ENCODE results near the gene CCDC157. TPM values are rescaled to one million over a fixed set of nuclear protein-coding genes. Genes with fewer than 3 reads are reported as not detected.

CCDC157 gene
- total RNA-seq, 2 donors from 2014 or later, result 6.1 to 7.2 TPM

- H3K4me1 Mint-ChIP-seq, result peaks cover 11% of the 10 kb centered on the region
- Histone ChIP-seq H3K9me3 (ENCODE audit: control insufficient read depth, low read length) (no peaks in the 10 kb centered on the region), H3K9ac (ENCODE audit: extremely low read depth, low read length, poor library complexity, severe bottlenecking) (no peak overlapping the region), H3K36me3 (ENCODE audit: control insufficient read depth, insufficient read depth, low read length) (peaks cover 8% of the 10 kb centered on the region), H3K4me1 (ENCODE audit: control insufficient read depth, insufficient read depth, low read length) (no peaks in the 10 kb centered on the region), H3K27ac (ENCODE audit: low read depth, low read length) (no peak overlapping the region), H3K27me3 (ENCODE audit: control insufficient read depth, insufficient read depth, low read length, poor library complexity, severe bottlenecking) (no peaks in the 10 kb centered on the region), H3K4me3 (ENCODE audit: low read length) (no peak overlapping the region)
- peak overlapping the region; percentile 66 for H3K27ac Mint-ChIP-seq
- no peaks in the 10 kb centered on the region for H3K9me3 Mint-ChIP-seq
- H3K27me3 Mint-ChIP-seq (ENCODE audit: insufficient read depth), result no peaks in the 10 kb centered on the region
- 94 to 97% methylated on average over 18 of the region's 18 CpGs for WGBS, 2 experiments (ENCODE audit: insufficient coverage in 1 of 2, insufficient read length in 1 of 2)
- H3K36me3 Mint-ChIP-seq (ENCODE audit: low read depth), result peaks cover 10% of the 10 kb centered on the region
- TF ChIP-seq CTCF (conservative IDR thresholded peaks at IDR 0.05), result no peak
- no peak overlapping the region for H3K4me3 Mint-ChIP-seq
- DNase-seq, result no peak
Measured at GRCh38 chr22:30365891-30366290, 9.1 kb downstream of the CCDC157 start.

GRCh38 chr22:30368420-30368819 lies 11.6 kb downstream of the CCDC157 start:
- no peaks in the 10 kb centered on the region for H3K4me1 Mint-ChIP-seq
- Histone ChIP-seq H3K36me3 (ENCODE audit: control insufficient read depth, insufficient read depth, low read length) (peaks cover 8% of the 10 kb centered on the region), H3K4me1 (ENCODE audit: control insufficient read depth, insufficient read depth, low read length) (no peaks in the 10 kb centered on the region), H3K9ac (ENCODE audit: extremely low read depth, low read length, poor library complexity, severe bottlenecking) (no peak overlapping the region), H3K27ac (ENCODE audit: low read depth, low read length) (no peak overlapping the region), H3K27me3 (ENCODE audit: control insufficient read depth, insufficient read depth, low read length, poor library complexity, severe bottlenecking) (no peaks in the 10 kb centered on the region), H3K9me3 (ENCODE audit: control insufficient read depth, low read length) (no peaks in the 10 kb centered on the region), H3K4me3 (ENCODE audit: low read length) (no peak overlapping the region)
- TF ChIP-seq CTCF (conservative IDR thresholded peaks at IDR 0.05), result no peak
- WGBS, 2 experiments (ENCODE audit: insufficient coverage in 1 of 2, insufficient read length in 1 of 2), result 91 to 95% methylated on average over 8 to 9 of the region's 9 CpGs
- H3K9me3 Mint-ChIP-seq, result no peaks in the 10 kb centered on the region
- H3K27ac Mint-ChIP-seq, result peak overlapping the region; percentile 50
- no peaks in the 10 kb centered on the region for H3K27me3 Mint-ChIP-seq (ENCODE audit: insufficient read depth)
- H3K4me3 Mint-ChIP-seq, result no peak overlapping the region
- DNase-seq, result no peak
- H3K36me3 Mint-ChIP-seq (ENCODE audit: low read depth), result peaks cover 9% of the 10 kb centered on the region

GRCh38 chr22:30370641-30371230 lies 13.9 kb downstream of the CCDC157 start:
- Mint-ChIP-seq H3K27me3 (ENCODE audit: insufficient read depth) (no peaks in the 10 kb centered on the region), H3K27ac (no peak overlapping the region), H3K4me3 (no peak overlapping the region), H3K4me1 (no peaks in the 10 kb centered on the region), H3K9me3 (no peaks in the 10 kb centered on the region), H3K36me3 (ENCODE audit: low read depth) (peaks cover 13% of the 10 kb centered on the region)
- Histone ChIP-seq H3K27me3 (ENCODE audit: control insufficient read depth, insufficient read depth, low read length, poor library complexity, severe bottlenecking) (no peaks in the 10 kb centered on the region), H3K27ac (ENCODE audit: low read depth, low read length) (peak overlapping the region; percentile 57), H3K4me3 (ENCODE audit: low read length) (no peak overlapping the region), H3K9ac (ENCODE audit: extremely low read depth, low read length, poor library complexity, severe bottlenecking) (no peak overlapping the region), H3K9me3 (ENCODE audit: control insufficient read depth, low read length) (no peaks in the 10 kb centered on the region), H3K4me1 (ENCODE audit: control insufficient read depth, insufficient read depth, low read length) (no peaks in the 10 kb centered on the region), H3K36me3 (ENCODE audit: control insufficient read depth, insufficient read depth, low read length) (no peaks in the 10 kb centered on the region)
- no peak for DNase-seq
- TF ChIP-seq CTCF (conservative IDR thresholded peaks at IDR 0.05), result no peak
- 93 to 95% methylated on average over 19 of the region's 19 CpGs for WGBS, 2 experiments (ENCODE audit: insufficient coverage in 1 of 2, insufficient read length in 1 of 2)

All from endodermal cell (in vitro differentiated cells).